Neural progenitor cell (in vitro differentiated cells): ENCODE measurements around the gene PDZK1IP1.

Experiments used
- EZH2 ChIP-seq: fragments of 200-600 bp; sonication (generic); IDR thresholded peaks from 2 replicates; pipeline ENCODE4 v1.6.1; 2017; ENCODE audit warnings: antibody characterized with exemption, mild to moderate bottlenecking, moderate library complexity
- EZH2phosphoT487 ChIP-seq: fragments of 200-600 bp; sonication (generic); IDR thresholded peaks from 2 replicates; pipeline ENCODE4 v1.6.1; 2017; ENCODE audit warnings: antibody characterized with exemption
- TF ChIP-seq, protein P1 (sequence below): fragments of 200-600 bp; sonication (generic); IDR thresholded peaks from 2 replicates; pipeline ENCODE4 v1.5.1; 2017; ENCODE audit warnings: antibody characterized with exemption, mild to moderate bottlenecking

DNA sequence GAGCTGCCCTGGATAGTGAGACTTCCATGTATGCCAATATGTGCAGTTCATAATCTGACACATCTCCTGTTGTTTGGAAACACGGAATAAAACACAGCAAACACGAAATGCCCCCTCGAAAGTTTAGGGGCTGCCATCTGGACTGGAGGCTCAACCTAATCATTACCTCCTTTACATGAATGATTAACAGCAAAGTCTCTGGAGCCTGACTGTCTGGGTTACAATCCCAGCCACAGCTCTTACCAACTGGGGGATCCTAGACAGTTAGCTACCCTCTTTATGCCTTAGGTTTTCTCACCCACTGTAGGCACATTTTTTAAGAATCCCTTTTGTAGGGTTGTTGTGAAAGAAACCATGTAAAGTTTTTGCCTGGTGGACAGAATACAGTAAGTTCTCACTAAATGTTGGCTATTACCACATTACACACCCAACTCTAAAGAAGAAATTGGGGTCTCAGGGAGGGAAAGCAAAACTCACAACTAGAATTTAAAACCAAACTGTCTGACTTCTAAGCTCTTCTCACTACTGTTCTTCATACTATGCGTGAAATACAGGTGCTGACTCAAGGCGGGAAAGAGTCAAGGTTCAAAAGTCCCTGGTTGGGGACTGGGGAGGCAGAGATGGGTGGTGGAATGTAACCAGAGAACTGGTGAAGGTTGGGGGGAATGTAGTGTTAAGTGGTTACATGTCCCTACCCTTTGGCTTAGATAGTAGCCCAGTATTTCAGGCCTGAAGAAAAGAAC is 28.4 kb downstream of the PDZK1IP1 start:
- TF ChIP-seq, protein P1, sequence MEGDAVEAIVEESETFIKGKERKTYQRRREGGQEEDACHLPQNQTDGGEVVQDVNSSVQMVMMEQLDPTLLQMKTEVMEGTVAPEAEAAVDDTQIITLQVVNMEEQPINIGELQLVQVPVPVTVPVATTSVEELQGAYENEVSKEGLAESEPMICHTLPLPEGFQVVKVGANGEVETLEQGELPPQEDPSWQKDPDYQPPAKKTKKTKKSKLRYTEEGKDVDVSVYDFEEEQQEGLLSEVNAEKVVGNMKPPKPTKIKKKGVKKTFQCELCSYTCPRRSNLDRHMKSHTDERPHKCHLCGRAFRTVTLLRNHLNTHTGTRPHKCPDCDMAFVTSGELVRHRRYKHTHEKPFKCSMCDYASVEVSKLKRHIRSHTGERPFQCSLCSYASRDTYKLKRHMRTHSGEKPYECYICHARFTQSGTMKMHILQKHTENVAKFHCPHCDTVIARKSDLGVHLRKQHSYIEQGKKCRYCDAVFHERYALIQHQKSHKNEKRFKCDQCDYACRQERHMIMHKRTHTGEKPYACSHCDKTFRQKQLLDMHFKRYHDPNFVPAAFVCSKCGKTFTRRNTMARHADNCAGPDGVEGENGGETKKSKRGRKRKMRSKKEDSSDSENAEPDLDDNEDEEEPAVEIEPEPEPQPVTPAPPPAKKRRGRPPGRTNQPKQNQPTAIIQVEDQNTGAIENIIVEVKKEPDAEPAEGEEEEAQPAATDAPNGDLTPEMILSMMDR: no peak
- TF ChIP-seq EZH2phosphoT487 (no peak), EZH2 (no peak)
